ENCODE data around the gene NOL6. TPM values are rescaled to one million over a fixed set of nuclear protein-coding genes. Genes with fewer than 3 reads are reported as not detected.

NOL6 gene
- total RNA-seq, 1 experiment from 2014 or later: 48.5 TPM

GRCh38 chr9:33440609-33441008 lies 33.1 kb downstream of the NOL6 start:
- Mint-ChIP-seq H3K36me3 (no peaks in the 10 kb centered on the region), H3K27ac (no peak overlapping the region), H3K4me3 (no peak overlapping the region), H3K27me3 (ENCODE audit: low read depth) (no peaks in the 10 kb centered on the region; the same call in 1 of the 2 replicates), H3K4me1 (peaks cover 29% of the 10 kb centered on the region), H3K9me3 (no peaks in the 10 kb centered on the region)
- CTCF ChIA-PET: interaction anchor here (1.5 to 8.5 kb wide), 4 partner anchors 12 to 26 kb away, joined by 6 to 69 read pairs (median 8); no protein-coding TSS in a partner anchor
- no peak for DNase-seq (ENCODE audit: low spot score)
- ATAC-seq: no peak
- no peak for TF ChIP-seq CREB1 (CRISPR knock-in tag; IDR thresholded peaks at IDR 0.05)
- TF ChIP-seq ZNF232 (CRISPR knock-in tag; IDR thresholded peaks at IDR 0.05): no peak
- no peak for TF ChIP-seq RELA (CRISPR knock-in tag; IDR thresholded peaks at IDR 0.05; ENCODE audit: borderline replicate concordance)
- TF ChIP-seq ERG (CRISPR knock-in tag; IDR thresholded peaks at IDR 0.05): no peak
- no peak for TF ChIP-seq HMGA2 (CRISPR knock-in tag; IDR thresholded peaks at IDR 0.05)
- TF ChIP-seq FOXP1 (CRISPR knock-in tag; IDR thresholded peaks at IDR 0.05; ENCODE audit: borderline replicate concordance): no peak
- no peak for TF ChIP-seq ATF3 (CRISPR knock-in tag; conservative IDR thresholded peaks at IDR 0.05)
- TF ChIP-seq ELF4 (CRISPR knock-in tag; IDR thresholded peaks at IDR 0.05; ENCODE audit: low read depth): no peak
- TF ChIP-seq USF1 (CRISPR knock-in tag; IDR thresholded peaks at IDR 0.05): no peak
- TF ChIP-seq MLX (CRISPR knock-in tag; IDR thresholded peaks at IDR 0.05): no peak
- TF ChIP-seq TEAD4 (CRISPR knock-in tag; IDR thresholded peaks at IDR 0.05): no peak
- TF ChIP-seq CTCF (IDR thresholded peaks at IDR 0.05): no peak
- no peak for TF ChIP-seq ZBTB43 (CRISPR knock-in tag; IDR thresholded peaks at IDR 0.05)
- TF ChIP-seq FOXP4 (CRISPR knock-in tag; IDR thresholded peaks at IDR 0.05): no peak
- POLR2A ChIA-PET: no interaction called here

- ChIA-PET POLR2A (no interaction called here), CTCF (interaction anchor here (1.1 to 8.5 kb wide), 5 partner anchors 7 to 65 kb away, joined by 6 to 69 read pairs (median 9); partner anchors contain the start of gene AQP3)
- no peaks in the 10 kb centered on the region for H3K36me3 Mint-ChIP-seq
- H3K4me1 Mint-ChIP-seq: peaks cover 27% of the 10 kb centered on the region
- ATAC-seq (no peak), DNase-seq (ENCODE audit: low spot score) (no peak)
- H3K4me3 Mint-ChIP-seq: no peak overlapping the region
- H3K27me3 Mint-ChIP-seq (ENCODE audit: low read depth): no peaks in the 10 kb centered on the region; the same call in 1 of the 2 replicates
- H3K27ac Mint-ChIP-seq: no peak overlapping the region
- H3K9me3 Mint-ChIP-seq: no peaks in the 10 kb centered on the region
- no peak for TF ChIP-seq GTF2I (CRISPR knock-in tag; conservative IDR thresholded peaks at IDR 0.05)
- no peak for TF ChIP-seq SMAD4 (CRISPR knock-in tag; IDR thresholded peaks at IDR 0.05)
- TF ChIP-seq CDX4 (CRISPR knock-in tag; IDR thresholded peaks at IDR 0.05; ENCODE audit: borderline replicate concordance): no peak
- TF ChIP-seq RORB (CRISPR knock-in tag; IDR thresholded peaks at IDR 0.05): no peak
- no peak for TF ChIP-seq ZNF138 (CRISPR knock-in tag; conservative IDR thresholded peaks at IDR 0.05)
- TF ChIP-seq MLX (CRISPR knock-in tag; IDR thresholded peaks at IDR 0.05): no peak
- TF ChIP-seq ZNF423 (CRISPR knock-in tag; IDR thresholded peaks at IDR 0.05): no peak
- no peak for TF ChIP-seq PREB (CRISPR knock-in tag; IDR thresholded peaks at IDR 0.05; ENCODE audit: borderline replicate concordance)
- TF ChIP-seq NR3C1 (CRISPR knock-in tag; conservative IDR thresholded peaks at IDR 0.05; ENCODE audit: low read depth): no peak
- no peak for TF ChIP-seq E2F1 (CRISPR knock-in tag; IDR thresholded peaks at IDR 0.05)
- TF ChIP-seq ZNF416 (CRISPR knock-in tag; IDR thresholded peaks at IDR 0.05): no peak
These were observed 33.5 kb downstream of the NOL6 start for GRCh38 chr9:33440204-33440603.

All from WTC11 (cell line).